Measurements from ENCODE around the gene KRTAP23-1.

KRTAP23-1 gene

GRCh38 chr21:30348506-30348905, at the start of gene KRTAP23-1:
TSS of gene KRTAP23-1 (minus strand) at chr21:30348606. CDS start at chr21:30348606, 0 bp downstream.
- DNase-seq (ENCODE audit: low read depth): no peak

- no peak for DNase-seq (ENCODE audit: low read depth)
These were observed 47.3 kb upstream of the KRTAP23-1 start, which contains the start of gene KRTAP13-1 for GRCh38 chr21:30395731-30396130. TSS of gene KRTAP13-1 (plus strand) at chr21:30396031. CDS start at chr21:30396087, 56 bp downstream.

- no peak for DNase-seq (ENCODE audit: low read depth)
These were observed 43.2 kb upstream of the KRTAP23-1 start for GRCh38 chr21:30391492-30392025.

GRCh38 chr21:30382201-30382600, 33.8 kb upstream of the KRTAP23-1 start:
- no peak for DNase-seq (ENCODE audit: low read depth)

GRCh38 chr21:30372139-30372770, 23.8 kb upstream of the KRTAP23-1 start, which contains the start of gene KRTAP13-2:
TSS of gene KRTAP13-2 (minus strand) at chr21:30372271. CDS start at chr21:30372213, 58 bp downstream.
- no peak for DNase-seq (ENCODE audit: low read depth)

GRCh38 chr21:30355906-30356305, 7.5 kb upstream of the KRTAP23-1 start:
- DNase-seq (ENCODE audit: low read depth): no peak

DNA sequence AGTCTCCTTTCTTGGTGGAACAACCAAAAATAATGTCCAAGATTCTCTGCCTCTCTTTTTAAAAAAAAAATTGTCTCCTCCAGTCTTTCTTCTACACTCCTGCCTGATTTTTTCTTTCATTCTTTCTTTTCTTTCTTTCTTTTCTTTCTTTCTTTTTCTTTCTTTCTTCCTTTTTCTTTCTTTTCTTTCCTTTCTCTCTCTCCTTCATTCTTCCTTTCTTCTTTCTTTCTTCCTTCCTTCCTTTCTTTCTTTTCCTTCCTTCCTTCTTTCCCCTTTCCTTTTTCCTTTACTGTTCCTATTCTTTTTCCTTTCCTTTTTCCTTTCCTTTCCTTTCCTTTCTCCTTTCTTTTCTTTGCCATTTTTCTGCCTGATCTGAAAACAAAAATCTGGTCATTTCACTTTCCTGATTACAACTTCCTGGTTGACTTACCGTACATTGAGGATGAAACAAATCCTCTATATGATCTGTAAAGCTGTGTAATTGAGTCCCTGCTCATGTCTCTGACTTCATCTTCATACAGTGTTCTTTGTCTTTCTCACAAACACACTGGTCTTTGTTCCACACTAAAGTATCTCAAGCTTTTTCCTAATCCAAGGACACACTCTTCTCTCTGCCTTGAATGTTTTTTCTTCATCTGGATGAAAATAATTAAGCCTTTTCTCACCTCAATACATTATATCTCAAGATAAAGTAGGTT, 6.1 kb upstream of the KRTAP23-1 start:
- no peak for DNase-seq (ENCODE audit: low read depth)

GRCh38 chr21:30351534-30351933, 3.1 kb upstream of the KRTAP23-1 start:
- no peak for DNase-seq (ENCODE audit: low read depth)

GRCh38 chr21:30349572-30349971, 1.2 kb upstream of the KRTAP23-1 start:
- no peak for DNase-seq (ENCODE audit: low read depth)

- no peak for DNase-seq (ENCODE audit: low read depth)
These were observed 3.4 kb downstream of the KRTAP23-1 start for GRCh38 chr21:30345014-30345413.

- DNase-seq (ENCODE audit: low read depth): no peak
These were observed 7.5 kb downstream of the KRTAP23-1 start for GRCh38 chr21:30340714-30341573.

- no peak for DNase-seq (ENCODE audit: low read depth)
These were observed 9.7 kb downstream of the KRTAP23-1 start for GRCh38 chr21:30338717-30339116.

GRCh38 chr21:30337772-30338171, 10.6 kb downstream of the KRTAP23-1 start:
- no peak for DNase-seq (ENCODE audit: low read depth)

DNA sequence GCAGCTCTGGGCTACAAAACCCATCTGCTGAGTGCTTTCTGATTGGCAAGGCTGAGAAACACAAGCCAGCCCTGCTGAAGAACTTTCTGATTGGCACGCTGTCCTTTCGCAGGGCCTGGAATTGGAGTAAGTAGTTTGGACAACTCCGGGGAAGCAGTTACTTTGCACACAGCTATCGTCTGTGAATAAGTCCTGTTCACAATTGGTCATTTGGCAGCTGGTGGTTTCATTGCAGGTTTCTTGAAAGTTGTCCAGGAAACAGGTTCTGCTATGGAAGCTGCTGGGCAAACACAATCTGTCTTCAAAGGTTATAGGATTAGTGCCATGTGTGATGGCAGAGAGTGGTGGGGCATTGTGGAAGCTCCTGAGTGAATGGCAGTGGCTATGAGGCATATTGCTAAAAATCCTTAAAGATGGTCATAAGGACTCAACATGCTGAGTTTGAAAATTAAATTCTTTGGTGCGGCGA, 11.1 kb downstream of the KRTAP23-1 start, which contains the start of gene KRTAP27-1:
KRTAP27-1 (minus strand) TSS at position 419 of the 469 bp plus-strand sequence; CDS start at position 393, 26 bp downstream.
- no peak for DNase-seq (ENCODE audit: low read depth)

DNA sequence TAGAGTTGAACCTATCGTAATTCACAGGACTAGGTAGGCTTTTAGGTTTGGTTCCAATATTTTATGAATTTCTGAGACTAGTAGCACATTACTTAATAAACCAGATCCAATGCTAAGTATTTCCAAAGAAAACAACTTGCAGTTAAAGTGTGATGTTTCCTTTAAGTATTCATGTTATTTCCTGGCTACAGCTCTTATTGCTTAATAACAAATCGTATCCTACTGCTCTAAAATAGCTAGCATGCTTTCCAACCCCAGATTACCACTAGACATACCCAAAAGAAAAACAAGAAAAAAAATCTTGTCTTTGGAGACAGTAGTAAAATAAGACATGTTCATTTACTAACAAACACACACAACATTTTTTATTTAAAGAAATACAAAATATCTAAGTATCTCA, 11.8 kb downstream of the KRTAP23-1 start:
- no peak for DNase-seq (ENCODE audit: low read depth)

GRCh38 chr21:30333736-30334135, 14.7 kb downstream of the KRTAP23-1 start:
- DNase-seq (ENCODE audit: low read depth): no peak

DNA sequence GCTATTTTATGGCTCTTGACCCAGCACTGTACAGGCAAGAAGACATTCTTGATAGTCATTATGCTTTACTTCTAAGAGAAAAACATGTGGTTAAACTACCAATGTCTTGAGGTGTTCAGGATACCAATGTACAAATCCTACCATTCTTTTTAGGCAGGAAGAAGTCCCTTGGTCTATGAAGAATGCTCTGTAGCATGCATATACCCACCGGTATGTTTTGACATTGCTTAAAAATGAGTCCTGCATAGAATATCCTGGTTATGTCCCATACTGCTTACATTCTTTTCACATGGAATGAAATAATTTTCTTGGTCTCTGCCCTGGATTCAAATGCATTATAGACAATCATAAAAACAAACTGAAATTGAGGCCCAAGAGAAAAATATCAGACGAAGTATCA, 15.7 kb downstream of the KRTAP23-1 start:
- DNase-seq (ENCODE audit: low read depth): no peak

- DNase-seq (ENCODE audit: low read depth): no peak
These were observed 19.1 kb downstream of the KRTAP23-1 start for GRCh38 chr21:30329203-30329875.

DNA sequence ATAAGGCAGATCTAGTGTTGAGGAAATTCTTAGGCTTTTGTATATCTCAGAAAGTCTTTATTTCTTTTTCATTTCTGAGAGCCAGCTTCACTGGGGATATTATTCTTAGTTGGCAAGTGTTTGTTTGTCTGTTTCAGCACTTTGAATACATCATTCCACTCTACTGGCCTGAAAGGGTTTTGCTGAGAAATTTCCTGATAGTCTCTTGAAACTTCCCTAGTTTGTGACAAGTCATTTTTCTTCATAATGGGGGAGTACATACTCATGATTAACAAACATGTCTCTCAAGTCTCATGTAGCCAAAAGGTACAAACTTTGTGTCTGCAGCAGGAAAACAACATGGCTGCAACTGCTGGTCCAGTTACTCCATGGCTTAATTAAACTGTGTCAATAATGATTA, 22.0 kb downstream of the KRTAP23-1 start:
- no peak for DNase-seq (ENCODE audit: low read depth)

DNA sequence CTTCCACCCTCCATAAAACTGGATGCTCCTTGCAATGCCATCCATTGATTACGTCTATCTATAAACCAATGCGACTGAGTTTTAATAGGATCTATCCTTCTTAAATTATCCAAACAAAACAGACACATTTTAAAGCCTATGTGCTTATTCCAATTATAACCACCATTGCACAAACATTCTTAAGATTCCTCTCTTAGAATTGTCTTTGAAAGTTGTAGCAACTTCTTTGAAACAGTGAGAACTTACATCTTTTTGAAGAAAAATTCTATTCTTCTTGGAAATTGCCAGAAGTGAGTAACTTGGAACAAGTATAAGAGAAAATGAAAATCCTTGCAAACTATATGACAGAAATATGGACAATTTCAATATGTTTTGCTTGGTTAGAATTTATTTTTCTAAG, 28.2 kb downstream of the KRTAP23-1 start, which contains the start of gene KRTAP26-1:
KRTAP26-1 (minus strand) TSS at position 101 of the 400 bp plus-strand sequence. CDS start 280 bp downstream, outside the sequence.
- no peak for DNase-seq (ENCODE audit: low read depth)

DNA sequence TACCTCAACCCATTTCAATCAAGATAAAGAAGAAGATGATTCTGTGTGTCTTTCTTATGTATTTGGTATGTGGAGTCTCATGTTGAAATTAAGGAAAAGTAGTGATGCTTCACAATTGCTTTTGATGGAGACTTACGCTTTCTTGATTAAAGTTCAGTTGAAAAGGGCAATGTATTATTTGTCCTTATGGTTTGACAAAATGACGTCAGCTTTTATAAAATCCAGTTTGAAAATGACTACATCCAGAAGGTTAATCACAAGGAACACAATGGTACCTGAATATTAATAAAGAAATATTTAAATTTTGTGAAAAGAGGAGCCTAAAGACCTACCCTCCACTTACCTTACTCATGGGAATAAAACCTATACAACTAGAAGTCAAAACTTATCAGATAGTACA, 32.7 kb downstream of the KRTAP23-1 start:
- no peak for DNase-seq (ENCODE audit: low read depth)

All from stimulated activated CD8-positive, alpha-beta memory T cell treated with anti-CD3 and anti-CD28 coated beads, Interleukin-4, amount 100 ng/mL, for 24 hours (primary cell).